Trophoblast cell (in vitro differentiated cells and primary cell): Measurements from ENCODE around the gene TGFBR1.

ENCODE experiments used
- DNase-seq, 2 donors: peaks; one replicate each; pipeline ENCODE4 v3.0.0-alpha.2; 2016
- H2AFZ ChIP-seq: 2 replicates; pipeline ENCODE4 v1.6.1; 2013; ENCODE audit warnings: low read length, moderate library complexity, mild to moderate bottlenecking; ENCODE audit not compliant: insufficient read depth, poor library complexity
- H2AK5ac ChIP-seq: 2 replicates; pipeline ENCODE4 v1.6.1; 2013; ENCODE audit warnings: mild to moderate bottlenecking, low read length
- H2BK120ac ChIP-seq: 2 replicates; pipeline ENCODE4 v1.6.1; 2013; ENCODE audit warnings: low read length, mild to moderate bottlenecking, moderate library complexity; ENCODE audit not compliant: insufficient read depth, poor library complexity
- H2BK12ac ChIP-seq: 2 replicates; pipeline ENCODE4 v1.6.1; 2013; ENCODE audit warnings: mild to moderate bottlenecking, low read length, moderate library complexity
- H2BK5ac ChIP-seq: 2 replicates; pipeline ENCODE4 v1.6.1; 2013; ENCODE audit warnings: low read length, low read depth, moderate library complexity, mild to moderate bottlenecking; ENCODE audit not compliant: poor library complexity
- H3K14ac ChIP-seq: 2 replicates; pipeline ENCODE4 v1.6.1; 2013; ENCODE audit warnings: mild to moderate bottlenecking, low read length
- H3K18ac ChIP-seq: 2 replicates; pipeline ENCODE4 v1.6.1; 2013; ENCODE audit warnings: mild to moderate bottlenecking, low read length
- H3K23ac ChIP-seq: 2 replicates; pipeline ENCODE4 v1.6.1; 2013; ENCODE audit warnings: low read length
- H3K27ac ChIP-seq: 2 replicates; pipeline ENCODE4 v1.5.1; 2013; ENCODE audit warnings: low read depth, mild to moderate bottlenecking, inconsistent platforms, low read length, moderate library complexity
- H3K27me3 ChIP-seq: 2 replicates; pipeline ENCODE4 v1.6.1; 2013; ENCODE audit warnings: inconsistent platforms, mild to moderate bottlenecking, low read length, moderate library complexity; ENCODE audit not compliant: insufficient read depth
- H3K36me3 ChIP-seq, 2 experiments: 1 replicate in 1 of 2; 2 replicates in 1 of 2; pipeline ENCODE4 v1.6.1; 2013; ENCODE audit warnings: low read length in 2 of 2, mild to moderate bottlenecking in 2 of 2, moderate library complexity in 1 of 2; ENCODE audit not compliant: insufficient read depth in 2 of 2, control insufficient read depth in 1 of 2
- H3K4ac ChIP-seq: 2 replicates; pipeline ENCODE4 v1.6.1; 2013; ENCODE audit warnings: low read depth, mild to moderate bottlenecking, low read length, moderate library complexity
- H3K4me1 ChIP-seq, 2 experiments: 1 replicate in 1 of 2; 2 replicates in 1 of 2; pipeline ENCODE4 v1.6.1; 2013; ENCODE audit warnings: low read length in 2 of 2, mild to moderate bottlenecking in 2 of 2, moderate library complexity in 1 of 2; ENCODE audit not compliant: insufficient read depth in 2 of 2, control insufficient read depth in 1 of 2
- H3K4me2 ChIP-seq: 2 replicates; pipeline ENCODE4 v1.6.1; 2013; ENCODE audit warnings: inconsistent platforms, mild to moderate bottlenecking, low read length, moderate library complexity
- H3K4me3 ChIP-seq: 2 replicates; pipeline ENCODE4 v1.5.1; 2013; ENCODE audit warnings: mild to moderate bottlenecking, low read depth, low read length, inconsistent platforms
- H3K79me1 ChIP-seq: one replicate; pipeline ENCODE4 v1.6.1; 2013; ENCODE audit warnings: low read length
- H3K79me2 ChIP-seq: 2 replicates; pipeline ENCODE4 v1.6.1; 2013; ENCODE audit warnings: low read length, mild to moderate bottlenecking; ENCODE audit not compliant: control insufficient read depth, insufficient read depth, poor library complexity
- H3K9ac ChIP-seq: 2 replicates; pipeline ENCODE4 v1.6.1; 2013; ENCODE audit warnings: mild to moderate bottlenecking, low read length
- H3K9me3 ChIP-seq: 2 replicates; pipeline ENCODE4 v1.6.1; 2013; ENCODE audit warnings: low read depth, mild to moderate bottlenecking, control low read depth, inconsistent platforms, low read length; ENCODE audit not compliant: insufficient read depth
- H4K12ac ChIP-seq: 2 replicates; pipeline ENCODE4 v1.6.1; 2013; ENCODE audit warnings: low read depth, mild to moderate bottlenecking, low read length, moderate library complexity
- H4K8ac ChIP-seq: 2 replicates; pipeline ENCODE4 v1.6.1; 2013; ENCODE audit warnings: low read depth, mild to moderate bottlenecking, low read length, moderate library complexity
- H4K91ac ChIP-seq: one replicate; pipeline ENCODE4 v1.6.1; 2013; ENCODE audit warnings: low read depth, mild to moderate bottlenecking, low read length, moderate library complexity
- WGBS: extraction: QIAGEN DNeasy Blood & Tissue Kit; methylation state at CpG from one replicate; pipeline ENCODE4 v1.1.7; 2013; ENCODE audit warnings: missing lambda C conversion rate; ENCODE audit not compliant: insufficient read length, insufficient coverage; ENCODE audit errors: extremely low coverage; 5-methylcytosine and 5-hydroxymethylcytosine counted together

TGFBR1 gene

GRCh38 chr9:99169982-99170761, 65.3 kb downstream of the TGFBR1 start:
- no peak overlapping the region for H3K23ac ChIP-seq
- H2BK120ac ChIP-seq: no peak overlapping the region
- no peak overlapping the region for H3K14ac ChIP-seq
- H3K4me1 ChIP-seq: peaks cover 7 to 19% of the 10 kb centered on the region in 2 experiments
- H2AK5ac ChIP-seq: no peak overlapping the region
- no peak overlapping the region for H4K91ac ChIP-seq
- no peak overlapping the region for H3K27ac ChIP-seq
- no peak overlapping the region for H4K8ac ChIP-seq
- H3K36me3 ChIP-seq: no peaks in the 10 kb centered on the region
- WGBS: no CpG with 5 or more reads among the region's 10 CpGs
- no peaks in the 10 kb centered on the region for H3K79me1 ChIP-seq
- no peaks in the 10 kb centered on the region for H3K79me2 ChIP-seq
- H2BK12ac ChIP-seq: no peak overlapping the region
- H2AFZ ChIP-seq: no peak overlapping the region
- no peaks in the 10 kb centered on the region for H3K27me3 ChIP-seq
- H3K18ac ChIP-seq: no peak overlapping the region
- H3K4me3 ChIP-seq: no peak overlapping the region
- no peak overlapping the region for H3K4ac ChIP-seq
- no peak overlapping the region for H3K9ac ChIP-seq
- peak overlapping the region; percentile 18 for H3K4me2 ChIP-seq
- no peaks in the 10 kb centered on the region for H3K9me3 ChIP-seq
- H4K12ac ChIP-seq: no peak overlapping the region
- no peak for DNase-seq
- no peak overlapping the region for H2BK5ac ChIP-seq

- Histone ChIP-seq H3K79me2 (no peaks in the 10 kb centered on the region), H4K12ac (no peak overlapping the region)
- no CpG with 5 or more reads among the region's 15 CpGs for WGBS
Observed at GRCh38 chr9:99171225-99172123, 66.6 kb downstream of the TGFBR1 start.

GRCh38 chr9:99172124-99173091, 67.5 kb downstream of the TGFBR1 start:
- DNase-seq: no peak
- no CpG with 5 or more reads among the region's 10 CpGs for WGBS
- H3K27me3 ChIP-seq: no peaks in the 10 kb centered on the region

More at GRCh38 chr9:99171225-99172123, 66.6 kb downstream of the TGFBR1 start:
- no peak for DNase-seq
- Histone ChIP-seq H3K27ac (no peak overlapping the region), H2BK12ac (no peak overlapping the region), H4K8ac (no peak overlapping the region), H2BK120ac (no peak overlapping the region), H3K9me3 (no peaks in the 10 kb centered on the region), H3K14ac (no peak overlapping the region), H3K36me3 (no peaks in the 10 kb centered on the region), H2AK5ac (no peak overlapping the region), H3K4me2 (no peak overlapping the region), H2BK5ac (no peak overlapping the region), H4K91ac (no peak overlapping the region), H2AFZ (no peak overlapping the region), H3K27me3 (no peaks in the 10 kb centered on the region), H3K4me3 (no peak overlapping the region), H3K18ac (no peak overlapping the region), H3K4me1 (peaks cover 7 to 19% of the 10 kb centered on the region in 2 experiments), H3K23ac (no peak overlapping the region), H3K4ac (no peak overlapping the region), H3K9ac (no peak overlapping the region), H3K79me1 (no peaks in the 10 kb centered on the region)

More at GRCh38 chr9:99172124-99173091, 67.5 kb downstream of the TGFBR1 start:
- no peak overlapping the region for H3K4me3 ChIP-seq
- H3K4ac ChIP-seq: no peak overlapping the region
- H3K79me1 ChIP-seq: no peaks in the 10 kb centered on the region
- H2BK5ac ChIP-seq: no peak overlapping the region
- H3K23ac ChIP-seq: no peak overlapping the region
- H3K4me1 ChIP-seq: peaks cover 7 to 19% of the 10 kb centered on the region in 2 experiments
- H4K8ac ChIP-seq: no peak overlapping the region
- no peak overlapping the region for H3K27ac ChIP-seq
- no peak overlapping the region for H3K14ac ChIP-seq
- no peak overlapping the region for H4K12ac ChIP-seq
- H2AK5ac ChIP-seq: no peak overlapping the region
- no peak overlapping the region for H2BK12ac ChIP-seq
- no peak overlapping the region for H4K91ac ChIP-seq
- no peaks in the 10 kb centered on the region for H3K79me2 ChIP-seq
- no peaks in the 10 kb centered on the region for H3K9me3 ChIP-seq
- no peak overlapping the region for H3K9ac ChIP-seq
- no peak overlapping the region for H2BK120ac ChIP-seq
- no peak overlapping the region for H2AFZ ChIP-seq
- H3K36me3 ChIP-seq: no peaks in the 10 kb centered on the region
- no peak overlapping the region for H3K4me2 ChIP-seq
- no peak overlapping the region for H3K18ac ChIP-seq
